Measurements from ENCODE around the gene SUCLA2. TPM values are rescaled to one million over a fixed set of nuclear protein-coding genes. Genes with fewer than 3 reads are reported as not detected.

The SUCLA2 gene
- total RNA-seq, 4 donors from 2014 or later: 37.2 to 91.6 (median 68.7) TPM

DNA sequence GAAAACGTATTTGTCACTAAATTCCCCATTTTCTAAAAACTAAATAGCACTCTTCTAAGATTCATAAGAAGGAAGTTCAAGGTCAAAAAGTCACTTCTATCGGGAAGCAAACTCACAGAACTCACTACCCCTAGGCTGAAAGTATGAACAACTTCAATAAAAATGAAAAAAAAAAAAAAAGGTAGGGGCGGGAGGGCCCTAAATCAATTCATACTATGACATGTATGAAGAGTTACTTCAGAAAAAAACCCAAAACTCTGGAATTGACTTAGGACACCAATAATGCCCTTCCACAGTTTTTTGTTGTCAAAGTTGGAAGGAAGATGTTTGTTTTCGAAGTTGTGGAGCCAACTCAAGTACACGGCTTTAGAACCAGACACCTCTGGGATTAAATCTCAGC is 1.1 kb downstream of the SUCLA2 start:
- TF ChIP-seq, protein P1, sequence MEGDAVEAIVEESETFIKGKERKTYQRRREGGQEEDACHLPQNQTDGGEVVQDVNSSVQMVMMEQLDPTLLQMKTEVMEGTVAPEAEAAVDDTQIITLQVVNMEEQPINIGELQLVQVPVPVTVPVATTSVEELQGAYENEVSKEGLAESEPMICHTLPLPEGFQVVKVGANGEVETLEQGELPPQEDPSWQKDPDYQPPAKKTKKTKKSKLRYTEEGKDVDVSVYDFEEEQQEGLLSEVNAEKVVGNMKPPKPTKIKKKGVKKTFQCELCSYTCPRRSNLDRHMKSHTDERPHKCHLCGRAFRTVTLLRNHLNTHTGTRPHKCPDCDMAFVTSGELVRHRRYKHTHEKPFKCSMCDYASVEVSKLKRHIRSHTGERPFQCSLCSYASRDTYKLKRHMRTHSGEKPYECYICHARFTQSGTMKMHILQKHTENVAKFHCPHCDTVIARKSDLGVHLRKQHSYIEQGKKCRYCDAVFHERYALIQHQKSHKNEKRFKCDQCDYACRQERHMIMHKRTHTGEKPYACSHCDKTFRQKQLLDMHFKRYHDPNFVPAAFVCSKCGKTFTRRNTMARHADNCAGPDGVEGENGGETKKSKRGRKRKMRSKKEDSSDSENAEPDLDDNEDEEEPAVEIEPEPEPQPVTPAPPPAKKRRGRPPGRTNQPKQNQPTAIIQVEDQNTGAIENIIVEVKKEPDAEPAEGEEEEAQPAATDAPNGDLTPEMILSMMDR (IDR thresholded peaks at IDR 0.05): no peak
- DNase-seq (ENCODE audit: low spot score) (no peak), ATAC-seq (ENCODE audit: low FRiP score) (no peak)

DNA sequence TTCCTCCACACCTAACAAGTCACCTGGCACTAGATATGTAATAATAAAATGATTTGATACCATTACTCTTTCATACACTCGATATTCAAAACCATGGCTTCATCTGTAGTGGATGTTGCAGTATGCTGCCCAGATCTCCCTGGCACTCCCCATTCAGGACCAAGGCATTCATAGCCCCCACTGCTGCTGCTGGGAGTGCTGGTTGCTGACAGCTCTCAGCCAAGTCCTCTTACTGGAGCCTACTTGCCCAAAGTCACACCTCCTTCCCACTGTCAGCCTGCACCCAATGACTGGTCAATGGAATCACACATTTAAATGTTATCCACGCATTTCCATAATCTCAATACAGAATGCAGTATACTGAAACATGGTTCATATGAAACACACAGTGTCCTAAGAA is 3.7 kb downstream of the SUCLA2 start:
- TF ChIP-seq, protein P1 (IDR thresholded peaks at IDR 0.05): no peak
- ATAC-seq (ENCODE audit: low FRiP score): no peak
- no peak for DNase-seq (ENCODE audit: low spot score)

DNA sequence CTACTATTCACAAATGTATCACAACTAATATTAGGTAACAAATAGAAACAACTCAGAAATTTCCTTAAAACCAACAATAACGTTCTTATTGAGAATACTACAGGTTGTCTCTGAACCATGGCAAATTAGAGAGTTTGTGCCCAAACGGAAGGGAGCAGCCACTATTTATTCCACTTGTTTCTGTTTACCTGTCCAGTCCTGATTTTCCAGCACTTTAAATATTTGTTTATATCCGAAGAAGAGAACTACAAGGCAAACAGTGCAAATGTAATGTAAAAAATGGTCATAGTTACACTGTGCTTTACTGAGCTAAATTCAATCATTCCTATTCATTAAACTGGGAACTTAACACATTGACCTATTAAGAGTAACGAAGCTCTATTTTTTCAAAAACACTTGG is 9.2 kb downstream of the SUCLA2 start:
- ATAC-seq (ENCODE audit: low FRiP score): no peak
- DNase-seq (ENCODE audit: low spot score): no peak
- TF ChIP-seq, protein P1 (IDR thresholded peaks at IDR 0.05): no peak

DNA sequence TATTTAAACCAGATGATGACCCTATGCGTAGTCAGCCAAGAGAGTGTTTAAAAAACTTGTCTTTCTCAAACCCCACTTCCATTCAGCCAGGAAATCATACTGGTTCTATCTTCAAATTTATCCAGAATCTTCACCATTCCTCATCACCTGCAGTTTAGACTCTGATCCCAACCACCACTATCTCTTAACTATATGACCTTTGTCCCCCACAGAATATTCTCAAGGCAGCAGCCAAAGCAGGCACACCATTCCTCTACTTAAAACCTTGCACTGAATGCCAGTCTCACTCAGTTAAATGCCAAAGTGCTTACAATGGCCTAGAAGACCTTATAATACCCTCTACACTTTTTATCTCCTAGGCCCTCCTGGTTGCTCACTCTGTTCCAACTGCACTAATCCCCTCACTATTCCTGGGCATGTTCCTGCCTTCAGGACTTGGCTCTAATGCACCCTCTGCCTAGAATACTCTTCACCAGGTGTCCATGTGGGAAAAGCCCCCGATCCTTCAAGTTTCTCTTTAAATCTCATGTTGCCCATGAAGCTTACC is 10.1 kb downstream of the SUCLA2 start:
- TF ChIP-seq, protein P1 (IDR thresholded peaks at IDR 0.05): no peak
- no peak for ATAC-seq (ENCODE audit: low FRiP score)
- DNase-seq (ENCODE audit: low spot score): no peak

DNA sequence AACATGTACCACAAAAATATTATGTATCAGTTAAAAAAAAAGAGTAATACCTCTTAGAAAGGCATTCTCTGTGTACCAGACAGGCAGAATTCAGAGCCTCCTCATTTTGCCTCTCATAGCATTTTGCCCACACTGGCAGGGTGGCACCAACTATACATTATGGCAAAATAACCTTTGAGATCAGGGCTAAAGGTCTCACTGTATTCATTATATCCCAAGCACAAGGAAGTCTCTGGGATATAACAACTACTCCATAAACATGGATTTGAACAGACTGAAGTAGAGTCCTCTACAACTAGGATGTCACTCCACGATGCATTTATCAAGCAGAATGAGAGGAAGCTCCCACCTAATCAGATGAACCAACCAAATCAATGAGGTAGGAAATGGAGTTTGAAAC is 10.6 kb downstream of the SUCLA2 start:
- TF ChIP-seq, protein P1 (IDR thresholded peaks at IDR 0.05): no peak
- DNase-seq (ENCODE audit: low spot score) (no peak), ATAC-seq (ENCODE audit: low FRiP score) (no peak)

DNA sequence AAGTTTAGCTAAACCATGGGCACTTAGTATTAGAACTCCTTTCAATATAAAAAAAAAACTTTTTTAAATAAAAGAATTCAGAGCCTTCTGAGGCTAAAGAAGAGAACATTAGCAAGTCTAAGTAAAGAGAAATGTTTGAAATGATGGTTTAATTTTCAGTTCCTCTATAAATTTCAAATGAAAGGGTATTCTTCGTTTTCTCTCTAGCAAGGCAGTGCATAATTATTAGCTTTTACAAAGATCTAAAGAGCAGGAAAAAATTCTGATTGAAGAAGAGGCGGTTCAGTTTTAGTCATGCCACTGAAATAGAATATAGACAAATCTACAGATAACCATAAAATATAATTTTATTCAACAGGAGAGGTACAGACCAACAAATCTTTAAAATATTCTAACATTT is 18.0 kb downstream of the SUCLA2 start:
- DNase-seq (ENCODE audit: low spot score) (no peak), ATAC-seq (ENCODE audit: low FRiP score) (no peak)
- TF ChIP-seq, protein P1 (IDR thresholded peaks at IDR 0.05): no peak

DNA sequence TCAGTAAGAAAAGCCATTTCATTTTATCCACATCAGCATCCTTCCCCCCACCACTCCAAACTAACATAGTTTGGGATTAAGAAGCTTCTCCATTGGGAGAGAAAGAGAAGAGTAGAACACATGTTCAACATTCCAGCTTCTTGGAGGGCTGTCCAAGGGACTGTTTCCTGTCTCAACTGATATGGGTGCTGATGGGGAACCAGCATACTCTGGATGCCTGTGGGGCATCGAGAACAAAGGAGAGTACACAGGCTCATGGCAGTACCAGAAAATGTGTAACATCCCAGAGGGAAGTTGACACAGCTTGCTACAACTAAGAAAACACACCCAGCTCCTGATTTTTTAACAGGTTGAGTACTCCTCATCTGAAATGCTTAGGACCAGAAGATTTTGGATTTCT is 24.7 kb downstream of the SUCLA2 start:
- DNase-seq (ENCODE audit: low spot score) (no peak), ATAC-seq (ENCODE audit: low FRiP score) (no peak)
- TF ChIP-seq, protein P1 (IDR thresholded peaks at IDR 0.05): no peak

Data from omental fat pad (tissue), 4 donors.